HG02759 (cell line): ENCODE results near the gene CFAP46.
"Not testable (repeated sequence)": the region's sequence is repeated elsewhere in the genome, so short reads cannot be mapped to it uniquely, and the experiment has no call there.

ENCODE experiments used
- ATAC-seq: cut with Tn5 transposase; IDR thresholded peaks from one replicate; pipeline ENCODE4 v1.9.1; 2021; ENCODE audit warnings: mild to moderate bottlenecking, moderate library complexity; ENCODE audit not compliant: unreplicated experiment

CFAP46 gene

GRCh38 chr10:132832186-132832969, 110.0 kb downstream of the CFAP46 start:
- ATAC-seq, result no peak

- no peak for ATAC-seq
Observed at GRCh38 chr10:132829403-132829802, 113.0 kb downstream of the CFAP46 start.

GRCh38 chr10:132828681-132829080, 113.7 kb downstream of the CFAP46 start:
- ATAC-seq, result no peak

- no peak for ATAC-seq
Observed at GRCh38 chr10:132827861-132828539, 114.4 kb downstream of the CFAP46 start.

- ATAC-seq, result no peak
Observed at GRCh38 chr10:132827423-132827789, 115.0 kb downstream of the CFAP46 start.

- ATAC-seq, result no peak
Observed at GRCh38 chr10:132826524-132827422, 115.6 kb downstream of the CFAP46 start.

GRCh38 chr10:132825783-132826523, 116.4 kb downstream of the CFAP46 start:
- ATAC-seq, result not testable (repeated sequence)

- no peak for ATAC-seq
Observed at GRCh38 chr10:132820056-132820455, 122.3 kb downstream of the CFAP46 start.

- ATAC-seq, result no peak
Observed at GRCh38 chr10:132817701-132818211, 124.6 kb downstream of the CFAP46 start.

- ATAC-seq, result no peak
Observed at GRCh38 chr10:132816718-132817117, 125.7 kb downstream of the CFAP46 start.

GRCh38 chr10:132815168-132815857, 127.1 kb downstream of the CFAP46 start:
- ATAC-seq, result no peak

GRCh38 chr10:132814469-132814856, 127.9 kb downstream of the CFAP46 start:
- no peak for ATAC-seq

- ATAC-seq, result no peak
Observed at GRCh38 chr10:132813560-132814468, 128.6 kb downstream of the CFAP46 start.

- ATAC-seq, result no peak
Observed at GRCh38 chr10:132813001-132813401, 129.4 kb downstream of the CFAP46 start.

- ATAC-seq, result no peak
Observed at GRCh38 chr10:132812520-132812919, 129.8 kb downstream of the CFAP46 start.

- no peak for ATAC-seq
Observed at GRCh38 chr10:132811891-132812481, 130.4 kb downstream of the CFAP46 start.

GRCh38 chr10:132810807-132811700, 131.3 kb downstream of the CFAP46 start:
- no peak for ATAC-seq
